HTR-8/SVneo (cell line): ENCODE data around the gene ZNF598.
"Not testable (repeated sequence)": the region's sequence is repeated elsewhere in the genome, so short reads cannot be mapped to it uniquely, and the experiment has no call there.

Experiments used
- DNase-seq: peaks from one replicate; pipeline ENCODE4 v3.0.0; 2011; ENCODE audit warnings: low spot score, mixed read lengths; ENCODE audit not compliant: insufficient read length
- FAIRE-seq: peaks from 2 replicates; lab custom pipeline; 2011; peaks lifted over from hg19 to GRCh38; lab: Jason Lieb, UNC

The ZNF598 gene

GRCh38 chr16:2040787-2041522 lies 31.3 kb upstream of the ZNF598 start:
- no peak for FAIRE-seq
- no peak for DNase-seq

DNA sequence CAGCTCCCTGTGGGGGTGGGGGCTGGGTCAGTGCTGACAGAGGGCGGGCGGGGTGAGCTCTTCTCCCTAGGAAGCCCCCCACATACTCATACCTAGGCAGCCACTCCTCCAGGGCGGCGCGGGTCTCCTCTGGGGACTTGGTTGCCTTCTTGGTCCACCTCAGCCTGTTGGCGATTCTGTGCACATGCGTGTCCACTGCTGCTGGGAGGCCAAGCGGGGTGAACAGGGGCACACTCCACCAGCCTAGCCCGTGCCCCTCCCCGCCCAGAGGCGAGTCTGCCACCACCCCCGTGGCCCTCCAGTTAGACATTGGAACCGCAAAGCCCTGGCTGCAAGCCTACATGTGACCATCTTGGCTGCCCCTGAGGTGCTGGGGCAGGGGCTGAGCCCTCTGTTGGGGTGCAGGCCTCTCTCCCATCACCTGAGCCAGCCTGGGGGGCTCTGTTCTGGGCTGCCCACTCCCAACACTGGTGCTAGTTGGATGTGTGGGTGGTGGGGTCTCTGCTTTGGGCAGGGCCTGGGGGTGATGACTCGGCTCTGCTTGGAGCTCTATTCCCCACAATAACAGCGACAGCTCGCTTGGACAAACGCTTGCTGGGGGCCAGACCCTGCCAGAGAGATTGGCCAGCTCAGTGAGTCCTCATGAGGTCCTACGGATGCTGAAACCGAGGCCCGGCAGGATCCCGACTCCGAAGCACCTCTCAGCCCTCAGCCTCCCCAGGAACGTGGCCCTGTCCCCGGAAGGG lies 30.6 kb upstream of the ZNF598 start:
- FAIRE-seq (no peak), DNase-seq (no peak)

DNA sequence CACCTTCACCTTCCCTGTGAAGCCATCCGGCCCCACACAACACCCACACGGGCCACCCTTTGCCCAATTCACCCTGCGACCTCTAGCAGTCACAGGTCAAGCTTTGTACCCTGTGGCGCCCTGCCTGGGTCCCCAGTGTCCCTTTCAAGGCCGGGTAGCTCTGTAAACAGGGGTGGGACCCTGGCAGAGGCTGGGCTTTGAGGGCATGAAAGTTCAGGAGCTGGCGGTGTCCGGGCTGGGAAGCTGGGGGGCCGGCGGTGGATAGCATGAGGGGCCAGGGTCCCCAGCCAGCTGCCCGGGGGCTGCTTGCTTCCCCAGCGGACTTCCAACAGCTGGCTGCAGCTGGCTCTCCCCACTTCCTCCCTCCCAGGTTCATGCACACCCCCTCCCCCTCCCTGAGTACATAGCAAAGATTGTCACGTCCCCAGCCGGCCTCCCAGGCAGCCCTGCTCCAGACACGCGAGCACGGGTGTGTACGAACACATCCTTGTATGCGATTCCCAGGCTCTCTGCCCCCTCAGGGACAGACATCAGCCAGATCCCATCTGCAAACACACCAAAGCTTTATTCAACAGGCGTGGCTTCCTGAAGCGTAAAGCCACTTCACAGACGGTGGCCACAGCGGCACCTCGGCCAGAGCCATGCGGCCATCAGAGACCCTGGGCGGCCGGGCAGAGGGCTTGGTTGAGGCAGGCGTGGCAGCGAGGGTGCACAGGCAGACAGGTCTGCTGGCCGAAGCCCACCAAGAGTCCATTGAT lies 29.8 kb upstream of the ZNF598 start:
- DNase-seq (no peak), FAIRE-seq (no peak)

GRCh38 chr16:2038382-2039231 lies 29.0 kb upstream of the ZNF598 start:
- no peak for DNase-seq
- no peak for FAIRE-seq

DNA sequence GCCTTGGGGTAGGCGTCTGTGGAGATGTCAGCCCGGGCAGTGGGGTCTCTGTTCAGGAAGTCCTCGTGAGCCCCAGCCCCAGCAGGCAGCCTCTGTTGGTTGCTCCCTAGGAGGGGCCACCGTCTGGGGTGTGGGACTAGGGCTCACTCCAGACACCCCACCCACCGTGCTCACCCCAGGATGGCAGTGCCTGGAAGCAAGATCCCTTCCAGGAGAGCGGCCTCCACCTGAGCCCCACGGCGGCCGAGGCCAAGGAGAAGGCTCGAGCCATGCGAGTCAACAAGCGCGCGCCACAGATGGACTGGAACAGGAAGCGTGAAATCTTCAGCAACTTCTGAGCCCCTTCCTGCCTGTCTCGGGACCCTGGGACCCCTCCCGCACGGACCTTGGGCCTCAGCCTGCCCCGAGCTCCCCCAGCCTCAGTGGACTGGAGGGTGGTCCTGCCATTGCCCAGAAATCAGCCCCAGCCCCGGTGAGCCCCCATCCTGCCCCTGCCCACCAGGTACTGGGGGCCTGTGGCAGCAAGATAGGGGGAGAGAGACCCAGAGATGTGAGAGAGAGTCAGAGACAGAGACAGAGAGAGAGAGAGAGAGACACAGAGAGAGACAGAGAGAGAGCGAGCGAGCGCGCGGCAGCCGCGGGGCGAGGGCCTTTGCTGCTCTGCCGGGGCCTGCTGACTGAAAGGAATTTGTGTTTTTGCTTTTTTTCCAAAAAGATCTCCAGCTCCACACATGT lies 28.2 kb upstream of the ZNF598 start:
- no peak for DNase-seq

GRCh38 chr16:2037115-2037514 lies 27.5 kb upstream of the ZNF598 start:
- FAIRE-seq (no peak), DNase-seq (no peak)

More for the DNA sequence above, 28.2 kb upstream of the ZNF598 start:
- FAIRE-seq, result no peak

DNA sequence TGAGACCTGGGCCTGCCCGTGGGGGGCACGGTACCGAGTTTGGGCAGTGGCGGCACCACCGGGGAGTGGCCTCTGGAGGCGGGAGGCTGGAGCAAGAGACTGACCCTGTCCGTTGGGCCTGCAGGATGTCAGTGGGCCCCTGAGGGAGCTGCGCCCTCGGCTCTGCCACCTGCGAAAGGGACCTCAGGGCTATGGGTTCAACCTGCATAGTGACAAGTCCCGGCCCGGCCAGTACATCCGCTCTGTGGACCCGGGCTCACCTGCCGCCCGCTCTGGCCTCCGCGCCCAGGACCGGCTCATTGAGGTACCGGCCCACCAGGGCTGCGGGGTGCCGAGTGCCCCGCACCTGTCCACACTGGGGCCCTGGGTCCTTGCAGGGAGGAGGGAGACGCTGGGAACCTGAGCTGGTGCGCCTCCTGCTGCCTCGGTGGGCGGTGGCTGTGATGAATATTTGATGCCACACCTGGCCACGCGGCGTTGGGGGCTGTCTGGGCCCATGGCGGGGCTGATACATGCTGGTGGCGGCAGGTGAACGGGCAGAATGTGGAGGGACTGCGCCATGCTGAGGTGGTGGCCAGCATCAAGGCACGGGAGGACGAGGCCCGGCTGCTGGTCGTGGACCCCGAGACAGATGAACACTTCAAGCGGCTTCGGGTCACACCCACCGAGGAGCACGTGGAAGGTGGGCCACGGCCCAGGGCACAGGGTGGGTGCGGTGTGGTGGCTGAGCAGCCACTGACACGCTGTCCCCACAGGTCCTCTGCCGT lies 26.8 kb upstream of the ZNF598 start:
- FAIRE-seq (no peak), DNase-seq (no peak)

DNA sequence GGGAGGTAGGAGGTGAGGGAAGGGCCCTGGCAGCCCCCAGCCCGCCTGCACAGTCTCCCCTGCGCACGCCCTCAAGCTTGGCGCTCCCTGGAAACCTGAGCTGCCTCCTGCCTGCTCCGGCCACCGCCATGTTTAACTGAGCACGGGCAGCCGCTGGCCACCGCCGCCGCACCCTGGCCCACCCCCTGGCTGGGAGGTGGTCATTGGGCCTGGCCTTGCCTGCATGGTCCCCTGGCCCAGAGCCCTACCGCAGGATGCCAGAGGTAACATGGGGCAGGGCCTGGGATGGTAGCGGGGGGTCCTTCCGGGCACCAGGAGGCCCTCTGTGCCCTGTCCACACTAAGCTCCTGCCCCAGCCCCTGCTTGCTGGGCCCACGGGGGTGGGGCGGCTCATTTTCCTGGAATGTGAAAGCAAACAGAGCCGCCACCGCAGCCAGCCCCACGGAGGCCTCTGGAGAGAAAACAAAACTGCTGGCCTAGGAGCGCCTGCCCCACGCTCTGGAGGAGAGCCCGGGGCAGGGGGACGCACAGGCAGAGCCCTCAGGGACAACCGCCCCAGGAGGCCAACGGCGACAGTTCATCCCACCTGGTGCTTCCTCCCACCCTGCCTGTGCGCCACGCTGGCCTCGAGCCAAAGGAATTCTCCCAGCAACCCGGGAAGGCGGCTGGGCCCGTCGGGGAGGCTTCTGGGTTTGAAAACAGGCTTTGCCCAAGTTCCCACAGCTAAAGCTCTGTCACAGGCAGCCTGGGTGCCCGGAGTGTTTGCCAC lies 26.0 kb upstream of the ZNF598 start:
- DNase-seq (no peak), FAIRE-seq (no peak)

DNA sequence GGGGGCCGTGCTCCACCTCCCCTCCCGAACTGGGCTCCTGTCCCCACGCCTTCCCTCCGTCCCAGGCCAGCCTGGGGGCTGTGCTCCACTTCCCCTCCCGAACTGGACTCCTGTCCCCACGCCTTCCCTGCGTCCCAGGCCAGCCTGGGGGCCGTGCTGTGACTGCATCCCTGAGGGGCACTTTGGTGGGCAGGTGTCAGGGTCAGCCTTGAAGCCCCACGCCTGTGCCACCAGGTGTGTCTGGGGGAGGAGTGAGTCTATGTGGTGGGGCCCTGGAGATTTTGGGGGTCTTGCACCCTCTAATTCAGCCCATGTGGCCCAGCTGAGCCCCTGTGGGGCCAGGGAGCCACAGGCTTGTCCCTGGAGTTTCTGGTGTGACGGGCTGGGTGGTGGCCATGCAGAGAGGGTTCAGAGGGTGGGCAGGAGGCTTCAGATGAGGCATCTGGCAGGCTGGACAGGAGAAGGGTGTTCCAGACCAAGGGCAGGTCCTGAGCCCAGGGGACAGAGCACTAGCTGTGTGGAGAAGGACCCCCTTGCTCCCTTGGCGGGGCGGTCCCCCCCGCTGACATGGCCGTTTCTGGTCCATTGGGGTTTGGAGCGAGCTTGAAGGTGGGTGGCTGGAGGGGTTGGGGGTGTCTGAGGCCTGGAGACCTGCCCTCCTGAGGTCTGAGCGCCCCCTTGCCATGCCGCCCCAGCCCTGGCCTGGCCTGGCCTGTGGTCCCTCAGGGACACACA lies 25.2 kb upstream of the ZNF598 start:
- FAIRE-seq (peak; percentile 79), DNase-seq (no peak)

GRCh38 chr16:2033909-2034695 lies 24.5 kb upstream of the ZNF598 start:
- peak; percentile 33 for FAIRE-seq
- not testable (repeated sequence) for DNase-seq

GRCh38 chr16:2033057-2033908 lies 23.7 kb upstream of the ZNF598 start:
- DNase-seq (peak; percentile 61), FAIRE-seq (peak; percentile 59)

DNA sequence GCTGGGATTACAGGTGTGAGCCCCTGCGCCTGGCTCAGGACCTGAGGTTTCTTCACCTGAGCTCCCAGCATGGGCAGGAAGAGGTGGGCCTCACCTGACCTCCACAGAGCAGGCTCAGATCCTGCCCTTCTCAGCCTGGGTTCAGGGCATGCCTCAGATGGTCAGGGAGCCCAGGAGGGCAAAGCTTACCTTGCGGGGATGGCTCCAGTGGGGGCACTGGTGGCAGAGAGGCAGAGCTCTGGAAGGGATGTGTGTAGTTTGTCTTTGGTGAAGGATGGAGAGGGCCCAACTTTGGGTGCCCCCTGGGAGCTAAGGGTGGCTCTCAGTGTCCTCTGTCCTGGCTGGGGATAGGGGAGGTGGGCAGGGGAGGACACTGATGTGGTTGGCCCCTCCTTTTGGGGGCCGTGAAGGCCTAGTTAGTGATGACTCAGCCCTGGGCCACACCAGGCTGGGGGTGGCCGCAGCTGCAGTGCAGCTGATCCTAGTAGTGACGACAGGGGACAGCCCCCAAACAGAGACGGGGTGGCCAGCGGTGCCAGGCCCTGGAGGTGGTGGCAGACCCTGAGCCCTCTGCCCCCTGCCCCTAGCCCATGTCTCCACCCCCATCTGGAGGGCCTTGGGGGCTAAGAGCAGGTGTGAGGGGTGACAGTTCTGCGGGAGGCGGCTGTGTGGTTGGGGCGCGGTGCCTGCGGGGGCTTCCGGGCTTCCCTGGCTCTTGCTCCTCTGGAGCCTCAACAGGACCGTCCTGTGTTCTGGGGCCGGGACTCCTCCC lies 22.9 kb upstream of the ZNF598 start:
- FAIRE-seq (peak; percentile 70), DNase-seq (no peak)

DNA sequence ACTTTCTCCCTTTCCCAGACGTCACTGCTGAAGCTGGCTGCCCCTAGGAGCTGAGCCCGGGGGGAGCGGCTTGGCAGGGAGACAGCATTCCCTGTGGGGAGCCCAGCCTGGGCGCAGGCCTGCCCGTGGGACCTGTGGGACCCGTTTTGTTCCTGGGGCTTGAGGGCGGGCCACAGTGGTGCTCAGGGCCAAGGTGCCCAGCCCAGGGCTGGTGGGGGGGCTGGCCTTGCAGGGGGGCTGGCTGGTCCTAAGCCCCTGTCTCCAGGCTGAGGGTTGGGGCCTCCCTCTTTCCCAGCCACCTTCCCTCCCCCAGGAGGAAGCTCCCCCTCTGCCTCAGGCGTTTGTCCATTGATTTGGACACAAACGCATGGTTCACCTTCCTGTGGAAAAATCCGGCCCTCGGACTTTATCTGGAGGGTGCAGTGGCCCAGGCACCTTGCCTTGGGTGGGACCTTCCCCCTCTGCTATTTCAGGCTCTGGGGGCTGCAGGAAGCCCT lies 21.5 kb upstream of the ZNF598 start:
- DNase-seq, result no peak
- no peak for FAIRE-seq

DNA sequence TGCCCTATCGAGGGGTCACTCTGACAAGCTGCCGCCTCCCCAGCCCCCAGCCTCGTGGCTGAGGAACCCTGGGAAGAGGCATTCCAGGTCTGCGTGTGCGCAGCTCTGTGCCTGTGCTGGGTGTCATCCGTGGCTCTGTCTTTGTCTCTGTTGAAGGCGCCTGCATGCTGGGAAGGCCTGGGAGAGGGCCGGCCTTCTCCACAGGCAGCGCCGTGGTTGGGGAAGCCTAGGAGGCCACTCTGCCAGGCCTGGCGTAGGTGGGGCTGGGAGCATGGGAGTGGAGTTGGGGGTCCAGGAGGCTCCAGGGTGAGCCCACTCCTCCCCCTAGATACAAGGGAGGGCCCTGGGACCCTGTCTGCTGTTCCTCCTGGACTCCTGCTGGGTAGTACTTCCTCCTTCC lies 20.4 kb upstream of the ZNF598 start:
- DNase-seq (no peak), FAIRE-seq (no peak)

DNA sequence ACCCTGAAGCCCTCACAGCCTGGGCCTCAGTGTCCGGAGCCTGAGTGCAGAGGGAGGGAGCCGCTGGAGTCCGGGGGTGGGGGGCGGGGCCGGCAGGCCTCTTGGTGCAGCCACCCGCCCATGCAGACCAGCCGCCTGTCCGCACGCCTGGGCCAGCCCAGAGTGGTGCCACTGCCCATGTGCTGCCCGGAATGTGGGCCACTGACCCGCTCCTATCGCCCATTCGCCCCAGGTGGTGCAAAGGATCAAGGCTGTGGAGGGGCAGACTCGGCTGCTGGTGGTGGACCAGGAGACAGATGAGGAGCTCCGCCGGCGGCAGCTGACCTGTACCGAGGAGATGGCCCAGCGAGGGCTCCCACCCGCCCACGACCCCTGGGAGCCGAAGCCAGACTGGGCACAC lies 19.7 kb upstream of the ZNF598 start:
- FAIRE-seq, result no peak
- DNase-seq, result no peak
